ENCODE measurements around the gene OXSR1. TPM values are rescaled to one million over a fixed set of nuclear protein-coding genes. Genes with fewer than 3 reads are reported as not detected.

Gene OXSR1
- total and polyA plus RNA-seq, 2 of the 13 experiments (the other 11 are each of a cell fraction or from before 2014, with no cell fraction given): 27.4 to 32.6 TPM

DNA sequence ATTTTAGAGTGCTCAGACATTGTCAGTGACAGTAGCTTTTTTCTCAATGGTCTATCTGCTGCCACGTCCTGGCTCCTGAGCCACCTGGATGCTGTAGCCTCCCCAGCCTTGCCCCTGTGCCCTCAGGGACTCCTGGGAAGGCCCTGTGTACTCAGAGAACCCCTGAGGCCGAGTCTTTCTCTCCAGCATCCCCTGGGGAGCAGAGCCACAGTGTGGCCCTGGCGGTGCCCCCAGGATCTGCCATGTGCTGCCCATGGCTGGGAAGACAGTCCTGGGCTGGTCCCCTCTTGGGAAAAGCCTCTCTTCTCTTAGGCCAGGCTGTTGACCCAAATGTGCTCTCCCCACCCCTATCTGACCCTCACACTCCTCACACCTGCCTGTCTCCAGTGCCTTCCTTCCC is 21.8 kb upstream of the OXSR1 start:
- in situ Hi-C loops (cut with HindIII; ENCODE audit: extremely low pct_ligation_motif_present, low pct_unique_long_range_greater_than_20kb): loop anchor here (25.0 kb wide), 1 partner anchor 319 kb away; the partner anchor contains the start of gene ACVR2B

More for the DNA sequence above, 21.8 kb upstream of the OXSR1 start:
- Histone ChIP-seq H3K79me2 (ENCODE audit: insufficient read depth, low read length) (peaks cover 16% of the 10 kb centered on the region), H3K9ac (ENCODE audit: insufficient read depth, low read depth, low read length) (no peak overlapping the region), H3K36me3 (replicated peaks in 1 of 2; ENCODE audit: control insufficient read depth in 1 of 2, insufficient read depth in 2 of 2, low read length in 2 of 2) (peaks cover 2 to 18% of the 10 kb centered on the region in 2 experiments; a peak in 3 of 5 replicates), H4K20me1 (ENCODE audit: insufficient read depth, low read length) (no peaks in the 10 kb centered on the region), H3K4me2 (ENCODE audit: low read depth, low read length) (no peak overlapping the region), H3K4me1 (ENCODE audit: insufficient read depth, low read length) (peaks cover 17% of the 10 kb centered on the region), H3K27me3 (ENCODE audit: control insufficient read depth in 1 of 2, insufficient read depth in 2 of 2, low read length in 2 of 2) (no peaks in the 10 kb centered on the region; a peak in 1 of 5 replicates), H3K4me3 (replicated peaks in 1 of 3; ENCODE audit: insufficient read depth in 1 of 3, low read depth in 2 of 3, low read length in 3 of 3) (no peak overlapping the region), H3K9me3 (ENCODE audit: low read length) (0 out of 2 replicates have a peak, but pooled peaks cover 9% of the 10 kb centered on the region), H2AFZ (ENCODE audit: low read length) (no peak overlapping the region), H3K27ac (ENCODE audit: extremely low read length, insufficient read depth, low read length) (no peak overlapping the region)
- DNase-seq (ENCODE audit: low spot score) (no peak), ATAC-seq (no peak), FAIRE-seq (no peak)
- POLR2A ChIA-PET: interaction anchor here (0.7 to 2.1 kb wide), 2 partner anchors 10 to 21 kb away, joined by 3 to 9 read pairs; partner anchors contain the start of gene OXSR1
- TF ChIP-seq MYNN (CRISPR knock-in tag; IDR thresholded peaks at IDR 0.05; ENCODE audit: low read depth) (no peak), ZNF781 (CRISPR knock-in tag; IDR thresholded peaks at IDR 0.05; ENCODE audit: borderline replicate concordance, not compliant biosample characterization) (no peak), IKZF1 (IDR thresholded peaks at IDR 0.05) (no peak), PHF8 (CRISPR knock-in tag; IDR thresholded peaks at IDR 0.05) (no peak), SNAI1 (CRISPR knock-in tag; IDR thresholded peaks at IDR 0.05; ENCODE audit: borderline replicate concordance) (no peak), ZSCAN9 (CRISPR knock-in tag; IDR thresholded peaks at IDR 0.05; ENCODE audit: borderline replicate concordance) (no peak), ZNF441 (CRISPR knock-in tag; IDR thresholded peaks at IDR 0.05; ENCODE audit: borderline replicate concordance) (no peak)
- TF ChIP-seq, protein P1, sequence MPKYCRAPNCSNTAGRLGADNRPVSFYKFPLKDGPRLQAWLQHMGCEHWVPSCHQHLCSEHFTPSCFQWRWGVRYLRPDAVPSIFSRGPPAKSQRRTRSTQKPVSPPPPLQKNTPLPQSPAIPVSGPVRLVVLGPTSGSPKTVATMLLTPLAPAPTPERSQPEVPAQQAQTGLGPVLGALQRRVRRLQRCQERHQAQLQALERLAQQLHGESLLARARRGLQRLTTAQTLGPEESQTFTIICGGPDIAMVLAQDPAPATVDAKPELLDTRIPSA (CRISPR knock-in tag; IDR thresholded peaks at IDR 0.05; ENCODE audit: borderline replicate concordance): no peak
- TF ChIP-seq, protein P2, sequence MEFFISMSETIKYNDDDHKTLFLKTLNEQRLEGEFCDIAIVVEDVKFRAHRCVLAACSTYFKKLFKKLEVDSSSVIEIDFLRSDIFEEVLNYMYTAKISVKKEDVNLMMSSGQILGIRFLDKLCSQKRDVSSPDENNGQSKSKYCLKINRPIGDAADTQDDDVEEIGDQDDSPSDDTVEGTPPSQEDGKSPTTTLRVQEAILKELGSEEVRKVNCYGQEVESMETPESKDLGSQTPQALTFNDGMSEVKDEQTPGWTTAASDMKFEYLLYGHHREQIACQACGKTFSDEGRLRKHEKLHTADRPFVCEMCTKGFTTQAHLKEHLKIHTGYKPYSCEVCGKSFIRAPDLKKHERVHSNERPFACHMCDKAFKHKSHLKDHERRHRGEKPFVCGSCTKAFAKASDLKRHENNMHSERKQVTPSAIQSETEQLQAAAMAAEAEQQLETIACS (CRISPR knock-in tag; IDR thresholded peaks at IDR 0.05): no peak
- TF ChIP-seq, protein P3, sequence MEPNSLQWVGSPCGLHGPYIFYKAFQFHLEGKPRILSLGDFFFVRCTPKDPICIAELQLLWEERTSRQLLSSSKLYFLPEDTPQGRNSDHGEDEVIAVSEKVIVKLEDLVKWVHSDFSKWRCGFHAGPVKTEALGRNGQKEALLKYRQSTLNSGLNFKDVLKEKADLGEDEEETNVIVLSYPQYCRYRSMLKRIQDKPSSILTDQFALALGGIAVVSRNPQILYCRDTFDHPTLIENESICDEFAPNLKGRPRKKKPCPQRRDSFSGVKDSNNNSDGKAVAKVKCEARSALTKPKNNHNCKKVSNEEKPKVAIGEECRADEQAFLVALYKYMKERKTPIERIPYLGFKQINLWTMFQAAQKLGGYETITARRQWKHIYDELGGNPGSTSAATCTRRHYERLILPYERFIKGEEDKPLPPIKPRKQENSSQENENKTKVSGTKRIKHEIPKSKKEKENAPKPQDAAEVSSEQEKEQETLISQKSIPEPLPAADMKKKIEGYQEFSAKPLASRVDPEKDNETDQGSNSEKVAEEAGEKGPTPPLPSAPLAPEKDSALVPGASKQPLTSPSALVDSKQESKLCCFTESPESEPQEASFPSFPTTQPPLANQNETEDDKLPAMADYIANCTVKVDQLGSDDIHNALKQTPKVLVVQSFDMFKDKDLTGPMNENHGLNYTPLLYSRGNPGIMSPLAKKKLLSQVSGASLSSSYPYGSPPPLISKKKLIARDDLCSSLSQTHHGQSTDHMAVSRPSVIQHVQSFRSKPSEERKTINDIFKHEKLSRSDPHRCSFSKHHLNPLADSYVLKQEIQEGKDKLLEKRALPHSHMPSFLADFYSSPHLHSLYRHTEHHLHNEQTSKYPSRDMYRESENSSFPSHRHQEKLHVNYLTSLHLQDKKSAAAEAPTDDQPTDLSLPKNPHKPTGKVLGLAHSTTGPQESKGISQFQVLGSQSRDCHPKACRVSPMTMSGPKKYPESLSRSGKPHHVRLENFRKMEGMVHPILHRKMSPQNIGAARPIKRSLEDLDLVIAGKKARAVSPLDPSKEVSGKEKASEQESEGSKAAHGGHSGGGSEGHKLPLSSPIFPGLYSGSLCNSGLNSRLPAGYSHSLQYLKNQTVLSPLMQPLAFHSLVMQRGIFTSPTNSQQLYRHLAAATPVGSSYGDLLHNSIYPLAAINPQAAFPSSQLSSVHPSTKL (CRISPR knock-in tag; IDR thresholded peaks at IDR 0.05): no peak
- TF ChIP-seq, protein P4, sequence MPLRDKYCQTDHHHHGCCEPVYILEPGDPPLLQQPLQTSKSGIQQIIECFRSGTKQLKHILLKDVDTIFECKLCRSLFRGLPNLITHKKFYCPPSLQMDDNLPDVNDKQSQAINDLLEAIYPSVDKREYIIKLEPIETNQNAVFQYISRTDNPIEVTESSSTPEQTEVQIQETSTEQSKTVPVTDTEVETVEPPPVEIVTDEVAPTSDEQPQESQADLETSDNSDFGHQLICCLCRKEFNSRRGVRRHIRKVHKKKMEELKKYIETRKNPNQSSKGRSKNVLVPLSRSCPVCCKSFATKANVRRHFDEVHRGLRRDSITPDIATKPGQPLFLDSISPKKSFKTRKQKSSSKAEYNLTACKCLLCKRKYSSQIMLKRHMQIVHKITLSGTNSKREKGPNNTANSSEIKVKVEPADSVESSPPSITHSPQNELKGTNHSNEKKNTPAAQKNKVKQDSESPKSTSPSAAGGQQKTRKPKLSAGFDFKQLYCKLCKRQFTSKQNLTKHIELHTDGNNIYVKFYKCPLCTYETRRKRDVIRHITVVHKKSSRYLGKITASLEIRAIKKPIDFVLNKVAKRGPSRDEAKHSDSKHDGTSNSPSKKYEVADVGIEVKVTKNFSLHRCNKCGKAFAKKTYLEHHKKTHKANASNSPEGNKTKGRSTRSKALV (CRISPR knock-in tag; IDR thresholded peaks at IDR 0.05): no peak
- TF ChIP-seq, protein P5, sequence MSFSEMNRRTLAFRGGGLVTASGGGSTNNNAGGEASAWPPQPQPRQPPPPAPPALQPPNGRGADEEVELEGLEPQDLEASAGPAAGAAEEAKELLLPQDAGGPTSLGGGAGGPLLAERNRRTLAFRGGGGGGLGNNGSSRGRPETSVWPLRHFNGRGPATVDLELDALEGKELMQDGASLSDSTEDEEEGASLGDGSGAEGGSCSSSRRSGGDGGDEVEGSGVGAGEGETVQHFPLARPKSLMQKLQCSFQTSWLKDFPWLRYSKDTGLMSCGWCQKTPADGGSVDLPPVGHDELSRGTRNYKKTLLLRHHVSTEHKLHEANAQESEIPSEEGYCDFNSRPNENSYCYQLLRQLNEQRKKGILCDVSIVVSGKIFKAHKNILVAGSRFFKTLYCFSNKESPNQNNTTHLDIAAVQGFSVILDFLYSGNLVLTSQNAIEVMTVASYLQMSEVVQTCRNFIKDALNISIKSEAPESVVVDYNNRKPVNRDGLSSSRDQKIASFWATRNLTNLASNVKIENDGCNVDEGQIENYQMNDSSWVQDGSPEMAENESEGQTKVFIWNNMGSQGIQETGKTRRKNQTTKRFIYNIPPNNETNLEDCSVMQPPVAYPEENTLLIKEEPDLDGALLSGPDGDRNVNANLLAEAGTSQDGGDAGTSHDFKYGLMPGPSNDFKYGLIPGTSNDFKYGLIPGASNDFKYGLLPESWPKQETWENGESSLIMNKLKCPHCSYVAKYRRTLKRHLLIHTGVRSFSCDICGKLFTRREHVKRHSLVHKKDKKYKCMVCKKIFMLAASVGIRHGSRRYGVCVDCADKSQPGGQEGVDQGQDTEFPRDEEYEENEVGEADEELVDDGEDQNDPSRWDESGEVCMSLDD (CRISPR knock-in tag; IDR thresholded peaks at IDR 0.05; ENCODE audit: borderline replicate concordance): no peak
- WGBS (ENCODE audit: low lambda C conversion rate): 43% methylated on average over 1 of the region's 3 CpGs
- intact Hi-C loops (cut with micrococcal nuclease; ENCODE audit: unreplicated experiment): no loop called here
- CTCF ChIA-PET (ENCODE audit: low intra/inter-chr PET ratio, low total read pairs): no interaction called here
- no TSS peak for BruUV-seq (replicated peaks)
